ENCODE data around the gene PABPN1L. TPM values are rescaled to one million over a fixed set of nuclear protein-coding genes. Genes with fewer than 3 reads are reported as not detected.

The PABPN1L gene
- total RNA-seq, 1 donor from 2014 or later: 0.40 TPM

GRCh38 chr16:88908307-88908706 is 41.8 kb upstream of the PABPN1L start:
- Mint-ChIP-seq H3K36me3 (no peaks in the 10 kb centered on the region), H3K27ac (no peak overlapping the region), H3K4me1 (peaks cover 2% of the 10 kb centered on the region), H3K4me3 (no peak overlapping the region), H3K27me3 (ENCODE audit: low read depth) (no peaks in the 10 kb centered on the region), H3K9me3 (no peaks in the 10 kb centered on the region)
- TF ChIP-seq, protein P1, sequence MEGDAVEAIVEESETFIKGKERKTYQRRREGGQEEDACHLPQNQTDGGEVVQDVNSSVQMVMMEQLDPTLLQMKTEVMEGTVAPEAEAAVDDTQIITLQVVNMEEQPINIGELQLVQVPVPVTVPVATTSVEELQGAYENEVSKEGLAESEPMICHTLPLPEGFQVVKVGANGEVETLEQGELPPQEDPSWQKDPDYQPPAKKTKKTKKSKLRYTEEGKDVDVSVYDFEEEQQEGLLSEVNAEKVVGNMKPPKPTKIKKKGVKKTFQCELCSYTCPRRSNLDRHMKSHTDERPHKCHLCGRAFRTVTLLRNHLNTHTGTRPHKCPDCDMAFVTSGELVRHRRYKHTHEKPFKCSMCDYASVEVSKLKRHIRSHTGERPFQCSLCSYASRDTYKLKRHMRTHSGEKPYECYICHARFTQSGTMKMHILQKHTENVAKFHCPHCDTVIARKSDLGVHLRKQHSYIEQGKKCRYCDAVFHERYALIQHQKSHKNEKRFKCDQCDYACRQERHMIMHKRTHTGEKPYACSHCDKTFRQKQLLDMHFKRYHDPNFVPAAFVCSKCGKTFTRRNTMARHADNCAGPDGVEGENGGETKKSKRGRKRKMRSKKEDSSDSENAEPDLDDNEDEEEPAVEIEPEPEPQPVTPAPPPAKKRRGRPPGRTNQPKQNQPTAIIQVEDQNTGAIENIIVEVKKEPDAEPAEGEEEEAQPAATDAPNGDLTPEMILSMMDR (IDR thresholded peaks at IDR 0.05; ENCODE audit: unreplicated experiment): no peak
- no peak for DNase-seq (ENCODE audit: low spot score in 2 of 2, unreplicated experiment in 2 of 2)

- TF ChIP-seq, protein P1 (IDR thresholded peaks at IDR 0.05; ENCODE audit: unreplicated experiment): no peak
- no peak for DNase-seq (ENCODE audit: low spot score in 2 of 2, unreplicated experiment in 2 of 2)
- H3K27ac Mint-ChIP-seq: no peak overlapping the region
Measured at GRCh38 chr16:88907768-88908167, 41.3 kb upstream of the PABPN1L start.

DNA sequence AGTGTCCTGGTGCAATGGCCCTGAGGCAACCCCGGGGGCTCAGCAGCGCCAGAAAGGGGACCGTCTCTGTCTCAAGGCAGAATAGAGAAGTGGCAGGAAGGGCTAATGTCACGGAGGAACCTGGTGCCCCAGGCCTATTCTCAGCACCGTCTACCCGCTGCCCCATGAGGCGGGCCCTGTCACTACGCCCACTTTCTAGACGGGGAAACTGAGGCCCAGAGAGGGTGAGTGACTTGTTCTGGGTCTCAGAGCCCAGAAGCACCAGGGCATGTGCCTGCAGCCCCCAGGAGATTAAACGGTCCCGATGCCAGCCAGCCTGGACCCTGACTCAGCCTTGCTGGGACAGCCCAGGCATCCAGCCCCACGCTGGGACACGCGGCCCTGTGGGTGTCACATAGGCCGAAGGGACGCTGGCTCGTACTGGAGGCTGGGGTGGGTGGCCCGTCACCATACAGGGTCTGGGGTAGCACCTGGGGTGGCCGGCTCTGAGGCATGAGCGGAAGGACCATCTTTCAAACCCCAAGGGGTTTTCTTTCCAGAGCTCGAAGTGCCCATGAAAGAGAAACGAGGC is 40.2 kb upstream of the PABPN1L start:
- H3K27ac Mint-ChIP-seq: no peak overlapping the region
- H3K4me3 Mint-ChIP-seq: no peak overlapping the region
- DNase-seq (ENCODE audit: low spot score in 2 of 2, unreplicated experiment in 2 of 2): no peak
- no peaks in the 10 kb centered on the region for H3K36me3 Mint-ChIP-seq
- TF ChIP-seq, protein P1 (IDR thresholded peaks at IDR 0.05; ENCODE audit: unreplicated experiment): peak; percentile 25
- H3K27me3 Mint-ChIP-seq (ENCODE audit: low read depth): no peaks in the 10 kb centered on the region
- no peaks in the 10 kb centered on the region for H3K9me3 Mint-ChIP-seq
- H3K4me1 Mint-ChIP-seq: peaks cover 2% of the 10 kb centered on the region

More at GRCh38 chr16:88907768-88908167, 41.3 kb upstream of the PABPN1L start:
- H3K36me3 Mint-ChIP-seq: no peaks in the 10 kb centered on the region
- H3K27me3 Mint-ChIP-seq (ENCODE audit: low read depth): no peaks in the 10 kb centered on the region
- no peaks in the 10 kb centered on the region for H3K9me3 Mint-ChIP-seq
- H3K4me3 Mint-ChIP-seq: no peak overlapping the region
- peaks cover 2% of the 10 kb centered on the region for H3K4me1 Mint-ChIP-seq

GRCh38 chr16:88906020-88906419 is 39.6 kb upstream of the PABPN1L start:
- Mint-ChIP-seq H3K9me3 (no peaks in the 10 kb centered on the region), H3K4me3 (no peak overlapping the region), H3K36me3 (no peaks in the 10 kb centered on the region), H3K27me3 (ENCODE audit: low read depth) (no peaks in the 10 kb centered on the region), H3K27ac (no peak overlapping the region), H3K4me1 (peaks cover 2% of the 10 kb centered on the region)
- no peak for DNase-seq (ENCODE audit: low spot score in 2 of 2, unreplicated experiment in 2 of 2)
- TF ChIP-seq, protein P1 (IDR thresholded peaks at IDR 0.05; ENCODE audit: unreplicated experiment): no peak

GRCh38 chr16:88905563-88905962 is 39.1 kb upstream of the PABPN1L start:
- DNase-seq (ENCODE audit: low spot score in 2 of 2, unreplicated experiment in 2 of 2): no peak
- no peaks in the 10 kb centered on the region for H3K27me3 Mint-ChIP-seq (ENCODE audit: low read depth)
- peaks cover 2% of the 10 kb centered on the region for H3K4me1 Mint-ChIP-seq
- no peak overlapping the region for H3K4me3 Mint-ChIP-seq
- H3K27ac Mint-ChIP-seq: no peak overlapping the region
- no peaks in the 10 kb centered on the region for H3K36me3 Mint-ChIP-seq
- TF ChIP-seq, protein P1 (IDR thresholded peaks at IDR 0.05; ENCODE audit: unreplicated experiment): no peak
- no peaks in the 10 kb centered on the region for H3K9me3 Mint-ChIP-seq
